HCT116 (cell line): ENCODE measurements around the gene GCN1.

Experiments
- EZH2phosphoT487 ChIP-seq: fragments of 200-600 bp; IDR thresholded peaks from 2 replicates; pipeline ENCODE4 v1.6.1; 2018; ENCODE audit warnings: antibody characterized with exemption, borderline replicate concordance
- SIN3A ChIP-seq: IDR thresholded peaks from 2 replicates; pipeline ENCODE4 v1.6.1; 2012; ENCODE audit warnings: low read depth
- SP1 ChIP-seq: IDR thresholded peaks from 2 replicates; pipeline ENCODE4 v1.6.1; 2012; ENCODE audit warnings: low read depth
- SRF ChIP-seq: IDR thresholded peaks from 2 replicates; pipeline ENCODE4 v1.6.1; 2012; ENCODE audit warnings: low read depth
- YY1 ChIP-seq: IDR thresholded peaks from 2 replicates; pipeline ENCODE4 v1.6.1; 2011; ENCODE audit warnings: low read length, low read depth, moderate library complexity, mild to moderate bottlenecking; ENCODE audit not compliant: insufficient replicate concordance; ENCODE audit errors: extremely low read depth
- TF ChIP-seq, protein P1 (sequence below), 3 experiments: fragments of 200-600 bp in 1 of 3; sonication (generic) in 1 of 3; IDR thresholded peaks in 2 of 3; conservative IDR thresholded peaks in 1 of 3; 2 replicates each; pipeline ENCODE4 v1.5.1; 2012 to 2017; ENCODE audit warnings: low read depth in 2 of 3, low read length in 2 of 3, antibody characterized with exemption in 1 of 3, borderline replicate concordance in 1 of 3, control low read depth in 1 of 3, mild to moderate bottlenecking in 1 of 3, mixed read lengths in 1 of 3, mixed run types in 1 of 3, moderate library complexity in 1 of 3; ENCODE audit not compliant: insufficient read depth in 1 of 3

DNA sequence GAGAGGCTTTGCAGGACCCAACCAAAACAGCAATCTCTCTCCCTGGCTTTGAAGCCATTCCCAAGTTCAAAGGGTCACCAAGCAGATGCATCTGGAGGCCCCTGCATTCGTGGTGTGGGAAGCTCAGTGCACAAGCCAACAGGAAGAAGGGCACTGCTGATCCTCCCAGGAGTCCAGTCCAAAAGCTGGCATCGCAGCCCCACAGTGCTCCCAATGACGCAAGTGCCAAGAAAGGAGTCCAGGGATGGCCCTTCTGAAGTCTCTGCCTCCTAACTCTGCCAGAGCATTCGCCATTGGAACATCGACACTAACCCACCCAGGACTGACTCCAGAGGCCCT, 45.9 kb upstream of the GCN1 start:
- no peak for TF ChIP-seq EZH2phosphoT487
- TF ChIP-seq, protein P1, sequence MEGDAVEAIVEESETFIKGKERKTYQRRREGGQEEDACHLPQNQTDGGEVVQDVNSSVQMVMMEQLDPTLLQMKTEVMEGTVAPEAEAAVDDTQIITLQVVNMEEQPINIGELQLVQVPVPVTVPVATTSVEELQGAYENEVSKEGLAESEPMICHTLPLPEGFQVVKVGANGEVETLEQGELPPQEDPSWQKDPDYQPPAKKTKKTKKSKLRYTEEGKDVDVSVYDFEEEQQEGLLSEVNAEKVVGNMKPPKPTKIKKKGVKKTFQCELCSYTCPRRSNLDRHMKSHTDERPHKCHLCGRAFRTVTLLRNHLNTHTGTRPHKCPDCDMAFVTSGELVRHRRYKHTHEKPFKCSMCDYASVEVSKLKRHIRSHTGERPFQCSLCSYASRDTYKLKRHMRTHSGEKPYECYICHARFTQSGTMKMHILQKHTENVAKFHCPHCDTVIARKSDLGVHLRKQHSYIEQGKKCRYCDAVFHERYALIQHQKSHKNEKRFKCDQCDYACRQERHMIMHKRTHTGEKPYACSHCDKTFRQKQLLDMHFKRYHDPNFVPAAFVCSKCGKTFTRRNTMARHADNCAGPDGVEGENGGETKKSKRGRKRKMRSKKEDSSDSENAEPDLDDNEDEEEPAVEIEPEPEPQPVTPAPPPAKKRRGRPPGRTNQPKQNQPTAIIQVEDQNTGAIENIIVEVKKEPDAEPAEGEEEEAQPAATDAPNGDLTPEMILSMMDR (IDR thresholded peaks at IDR 0.05 in 2 of 3, conservative IDR thresholded peaks at IDR 0.05 in 1 of 3; ENCODE audit: borderline replicate concordance in 1 of 3, insufficient read depth in 1 of 3, low read depth in 2 of 3, low read length in 2 of 3): no peak
- TF ChIP-seq SRF: no peak
- no peak for TF ChIP-seq YY1
- TF ChIP-seq SIN3A: no peak
- no peak for TF ChIP-seq SP1
